Liver (tissue), 9 donors: ENCODE results near the gene IFNL2. TPM values are rescaled to one million over a fixed set of nuclear protein-coding genes. Genes with fewer than 3 reads are reported as not detected.

Experiments
- DNase-seq: peaks from one replicate; pipeline ENCODE4 v3.0.0-alpha.2; 2017; ENCODE audit warnings: low spot score
- H3K27ac ChIP-seq, 2 donors: one replicate each; pipeline ENCODE4 v1.7.0; 2013; ENCODE audit warnings: inconsistent platforms in 2 of 2, low read length in 2 of 2, control low read depth in 1 of 2, low read depth in 1 of 2, mild to moderate bottlenecking in 1 of 2
- H3K27me3 ChIP-seq, 4 donors: one replicate each; pipeline versions ENCODE4 v1.6.1 to v1.7.0; 2013; ENCODE audit warnings: low read length in 3 of 4, inconsistent platforms in 1 of 4, mild to moderate bottlenecking in 1 of 4, moderate library complexity in 1 of 4; ENCODE audit not compliant: control insufficient read depth in 4 of 4, insufficient read depth in 4 of 4
- H3K36me3 ChIP-seq, 4 donors: one replicate each; pipeline versions ENCODE4 v1.6.1 to v1.7.0; 2013; ENCODE audit warnings: low read length in 3 of 4, mild to moderate bottlenecking in 3 of 4, low read depth in 1 of 4, moderate library complexity in 1 of 4; ENCODE audit not compliant: control insufficient read depth in 4 of 4, insufficient read depth in 3 of 4
- H3K4me1 ChIP-seq, 4 donors: one replicate each; pipeline versions ENCODE4 v1.6.1 to v1.7.0; 2013; ENCODE audit warnings: low read length in 3 of 4, mild to moderate bottlenecking in 3 of 4, moderate library complexity in 1 of 4; ENCODE audit not compliant: control insufficient read depth in 4 of 4, insufficient read depth in 4 of 4
- H3K4me3 ChIP-seq, 3 donors: one replicate each; pipeline versions ENCODE4 v1.6.1 to v1.7.0; 2013; ENCODE audit warnings: low read length in 3 of 3, control low read depth in 1 of 3, low read depth in 1 of 3, mild to moderate bottlenecking in 1 of 3
- H3K9ac ChIP-seq, 2 donors: one replicate each; pipeline ENCODE4 v1.7.0; 2013; ENCODE audit warnings: low read length in 2 of 2, mild to moderate bottlenecking in 2 of 2, moderate library complexity in 2 of 2, control low read depth in 1 of 2, low read depth in 1 of 2
- H3K9me3 ChIP-seq, 4 donors: one replicate each; pipeline versions ENCODE4 v1.6.1 to v1.7.0; 2013; ENCODE audit warnings: low read length in 3 of 4; ENCODE audit not compliant: control insufficient read depth in 4 of 4
- ATF3 ChIP-seq: IDR thresholded peaks from 2 replicates; pipeline ENCODE4 v1.6.1; 2016; ENCODE audit warnings: antibody characterized with exemption
- CTCF ChIP-seq: fragments of 150-350 bp; IDR thresholded peaks from 2 replicates; pipeline ENCODE4 v1.5.1; 2017; ENCODE audit warnings: improper control_type of control experiment, low read depth, low read length; ENCODE audit not compliant: missing input control
- EGR1 ChIP-seq, 2 donors: IDR thresholded peaks; 2 replicates each; pipeline ENCODE4 v1.6.1; 2016 to 2018; ENCODE audit warnings: antibody characterized with exemption in 2 of 2, low read depth in 2 of 2
- FOXA1 ChIP-seq: IDR thresholded peaks from 2 replicates; pipeline ENCODE4 v1.6.1; 2016; ENCODE audit warnings: antibody characterized with exemption
- FOXA2 ChIP-seq: IDR thresholded peaks from 2 replicates; pipeline ENCODE4 v1.6.1; 2016; ENCODE audit warnings: antibody characterized with exemption
- GABPA ChIP-seq, 2 donors: IDR thresholded peaks in 1 of 2; conservative IDR thresholded peaks in 1 of 2; 2 replicates each; pipeline ENCODE4 v1.6.1; 2016; ENCODE audit warnings: antibody characterized with exemption in 2 of 2, mild to moderate bottlenecking in 1 of 2, moderate library complexity in 1 of 2
- HNF4A ChIP-seq, 2 donors: conservative IDR thresholded peaks; 2 replicates each; pipeline ENCODE4 v1.6.1; 2016; ENCODE audit warnings: antibody characterized with exemption in 2 of 2, mild to moderate bottlenecking in 2 of 2
- HNF4G ChIP-seq: IDR thresholded peaks from 2 replicates; pipeline ENCODE4 v1.6.1; 2016; ENCODE audit warnings: antibody characterized with exemption
- JUND ChIP-seq, 2 donors: IDR thresholded peaks; 2 replicates each; pipeline ENCODE4 v1.6.1; 2016; ENCODE audit warnings: antibody characterized with exemption in 2 of 2
- MAX ChIP-seq: IDR thresholded peaks from 2 replicates; pipeline ENCODE4 v1.6.1; 2016; ENCODE audit warnings: antibody characterized with exemption
- NR2F2 ChIP-seq: IDR thresholded peaks from 2 replicates; pipeline ENCODE4 v1.6.1; 2016; ENCODE audit warnings: antibody characterized with exemption
- RAD21 ChIP-seq, 2 donors: IDR thresholded peaks; 2 replicates each; pipeline ENCODE4 v1.6.1; 2016; ENCODE audit warnings: antibody characterized with exemption in 2 of 2, mild to moderate bottlenecking in 2 of 2
- REST ChIP-seq: IDR thresholded peaks from 2 replicates; pipeline ENCODE4 v1.6.1; 2016; ENCODE audit warnings: antibody characterized with exemption, mild to moderate bottlenecking
- RXRA ChIP-seq, 2 donors: IDR thresholded peaks; 2 replicates each; pipeline ENCODE4 v1.6.1; 2017 to 2018; ENCODE audit warnings: antibody characterized with exemption in 2 of 2, mild to moderate bottlenecking in 1 of 2
- SP1 ChIP-seq: IDR thresholded peaks from 2 replicates; pipeline ENCODE4 v1.6.1; 2018; ENCODE audit warnings: antibody characterized with exemption, mild to moderate bottlenecking
- TAF1 ChIP-seq: conservative IDR thresholded peaks from 2 replicates; pipeline ENCODE4 v1.6.1; 2016; ENCODE audit warnings: antibody characterized with exemption, mild to moderate bottlenecking
- YY1 ChIP-seq: IDR thresholded peaks from 2 replicates; pipeline ENCODE4 v1.6.1; 2016; ENCODE audit warnings: antibody characterized with exemption, mild to moderate bottlenecking
- ZBTB33 ChIP-seq: IDR thresholded peaks from 2 replicates; pipeline ENCODE4 v1.6.1; 2016; ENCODE audit warnings: antibody characterized with exemption
- WGBS: extraction: QIAGEN DNeasy Blood & Tissue Kit; methylation state at CpG from one replicate; pipeline ENCODE4 v1.1.7; 2013; 5-methylcytosine and 5-hydroxymethylcytosine counted together
- polyA plus RNA-seq, 2 donors: library from polyadenylated mRNA; stranded (reverse) in 1 of 2; unstranded in 1 of 2; fragments of 200-250 nt in 1 of 2; fragments of >200 nt in 1 of 2; fragmentation: Nextera tagmentation in 1 of 2; extraction: Ambion mirVana in 1 of 2; gene quantifications; one replicate each; pipeline versions ENCODE4 v1.2.1 to v1.2.3, GENCODE V29; 2013 to 2015
- total RNA-seq, 2 donors: library from RNA; depleted of rRNA; stranded (reverse); fragments of >200 nt; gene quantifications; one replicate each; pipeline ENCODE4 v1.2.3, GENCODE V29; 2014
- donor health status: healthy.
- donor health status: healthy.
- donor health status: healthy.
- donor health status: healthy.
- donor health status: healthy.

IFNL2 gene
- total and polyA plus RNA-seq, 4 donors, result not detected

GRCh38 chr19:39247701-39248664, 20.2 kb upstream of the IFNL2 start:
- no peak for DNase-seq
- no peaks in the 10 kb centered on the region for H3K36me3 ChIP-seq
- H3K4me3 ChIP-seq, result no peak overlapping the region
- no peak overlapping the region for H3K27ac ChIP-seq
- H3K4me1 ChIP-seq, result peaks cover 3 to 20% (median 15%) of the 10 kb centered on the region in 4 donors
- TF ChIP-seq MAX (no peak), RAD21 (IDR thresholded peaks at IDR 0.05) (no peak), YY1 (no peak), REST (no peak), HNF4A (conservative IDR thresholded peaks at IDR 0.05) (no peak)
- 20% methylated on average over 92 of the region's 92 CpGs for WGBS
- H3K9me3 ChIP-seq, result no peaks in the 10 kb centered on the region
- no peak overlapping the region for H3K9ac ChIP-seq
- peaks cover 0 to 2% (median 0%) of the 10 kb centered on the region in 4 donors for H3K27me3 ChIP-seq

- Histone ChIP-seq H3K27me3 (peaks cover 0 to 2% (median 0%) of the 10 kb centered on the region in 4 donors), H3K9ac (no peak within 1 kb of the TSS), H3K27ac (no peak within 1 kb of the TSS), H3K4me1 (peaks cover 3 to 20% (median 15%) of the 10 kb centered on the region in 4 donors), H3K4me3 (no peak within 1 kb of the TSS), H3K36me3 (no peaks in the 10 kb centered on the region), H3K9me3 (no peaks in the 10 kb centered on the region)
- TF ChIP-seq SP1 (peak; percentile 80), EGR1 (IDR thresholded peaks at IDR 0.05; ENCODE audit: low read depth in 2 of 2) (no peak), ZBTB33 (no peak), ATF3 (no peak), CTCF (no peak), JUND (IDR thresholded peaks at IDR 0.05) (peak in 1 of 2 donors; percentile 14), TAF1 (no peak), REST (peak; percentile 36), MAX (peak; percentile 52), YY1 (peak; percentile 33), NR2F2 (no peak), HNF4G (peak; percentile 83), GABPA (IDR thresholded peaks at IDR 0.05 in 1 of 2, conservative IDR thresholded peaks at IDR 0.05 in 1 of 2) (no peak), HNF4A (conservative IDR thresholded peaks at IDR 0.05) (peak; percentile 95 to 96), RAD21 (IDR thresholded peaks at IDR 0.05) (peak; percentile 29 to 52), RXRA (IDR thresholded peaks at IDR 0.05) (peak; percentile 61 to 83), FOXA1 (no peak), FOXA2 (no peak)
- no peak for DNase-seq
- 21% methylated on average over 13 of the region's 13 CpGs for WGBS
These were observed 19.4 kb upstream of the IFNL2 start, which contains the start of gene IFNL4 for GRCh38 chr19:39248806-39249205. IFNL4 (minus strand) TSS chr19:39248856.
